Tibial nerve (tissue), 4 donors: Measurements from ENCODE around the gene FAM135A. TPM values are rescaled to one million over a fixed set of nuclear protein-coding genes. Genes with fewer than 3 reads are reported as not detected.

ENCODE experiments used
- DNase-seq, 2 donors: peaks; one replicate each; pipeline ENCODE4 v3.0.0-alpha.2; 2019; ENCODE audit warnings: low spot score in 2 of 2
- H3K27ac ChIP-seq, 4 donors: fragments of 200-600 bp; sonication (generic) in 3 of 4; one replicate each; pipeline ENCODE4 v1.5.1; 2017 to 2019; ENCODE audit warnings: mild to moderate bottlenecking in 1 of 4
- H3K27me3 ChIP-seq, 2 donors: fragments of 200-600 bp; sonication (generic) in 1 of 2; one replicate each; pipeline versions ENCODE4 v1.5.1 to v1.6.0; 2017 to 2019
- H3K36me3 ChIP-seq, 3 donors: fragments of 200-600 bp; sonication (generic); one replicate each; pipeline ENCODE4 v1.5.1; 2018 to 2019
- H3K4me1 ChIP-seq, 4 donors: fragments of 200-600 bp; sonication (generic) in 3 of 4; one replicate each; pipeline ENCODE4 v1.5.1; 2017 to 2019
- H3K4me3 ChIP-seq, 4 donors: fragments of 200-600 bp; sonication (generic) in 3 of 4; one replicate each; pipeline ENCODE4 v1.5.1; 2017 to 2019; ENCODE audit warnings: mild to moderate bottlenecking in 1 of 4, moderate library complexity in 1 of 4
- H3K9me3 ChIP-seq, 4 donors: fragments of 200-600 bp; sonication (generic) in 3 of 4; one replicate each; pipeline ENCODE4 v1.5.1; 2017 to 2019
- CTCF ChIP-seq, 5 experiments: fragments of 200-600 bp in 3 of 5; fragments of 450-650 bp in 2 of 5; sonication (generic) in 3 of 5; IDR thresholded peaks; one replicate each; pipeline ENCODE4 v1.5.1; 2016 to 2019; ENCODE audit warnings: antibody characterized with exemption in 5 of 5, mild to moderate bottlenecking in 3 of 5, moderate library complexity in 2 of 5
- EP300 ChIP-seq, 2 donors: sonication (generic); formaldehyde crosslinking; IDR thresholded peaks; one replicate each; pipeline ENCODE4 v1.6.1; 2017; ENCODE audit warnings: antibody characterized with exemption in 2 of 2, mild to moderate bottlenecking in 1 of 2
- POLR2A ChIP-seq, 2 donors: fragments of 450-650 bp; IDR thresholded peaks; one replicate each; pipeline ENCODE4 v1.6.1; 2017; ENCODE audit warnings: antibody characterized with exemption in 2 of 2, mild to moderate bottlenecking in 2 of 2, moderate library complexity in 2 of 2
- WGBS, 2 donors: methylation state at CpG; one replicate each; pipeline ENCODE4 v1.1.5; 2018; 5-methylcytosine and 5-hydroxymethylcytosine counted together
- total RNA-seq, 4 donors: library from RNA; depleted of rRNA; stranded (reverse); fragments of >200 nt; gene quantifications; one replicate each; pipeline ENCODE4 v1.1.0, GENCODE V29; 2016

The FAM135A gene
- total RNA-seq, 4 donors from 2014 or later = 23.7 to 30.8 (median 27.3) TPM

DNA sequence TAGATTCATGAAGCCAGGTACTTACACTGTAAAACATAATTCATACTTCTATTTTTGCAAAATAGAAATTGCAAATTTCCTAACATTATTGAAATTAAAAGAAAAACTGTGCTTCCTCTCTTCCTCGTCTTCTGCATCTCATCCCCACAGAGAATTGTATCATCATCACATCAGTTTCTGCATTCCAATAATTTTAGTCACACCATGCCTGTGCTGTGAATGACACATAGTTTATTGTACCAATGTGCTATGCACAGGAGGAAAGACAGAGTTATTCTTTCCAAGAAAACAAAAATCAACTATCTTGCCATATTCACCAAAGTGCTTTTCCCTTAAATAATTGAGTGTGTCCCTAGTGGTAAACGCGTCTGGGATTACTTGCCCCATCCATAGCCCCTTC, 38.1 kb upstream of the FAM135A start:
- TF ChIP-seq CTCF (IDR thresholded peaks at IDR 0.05) (no peak), EP300 (IDR thresholded peaks at IDR 0.05) (no peak), POLR2A (IDR thresholded peaks at IDR 0.05) (no peak)
- no peak for DNase-seq
- no peak overlapping the region for H3K4me3 ChIP-seq
- H3K4me1 ChIP-seq = no peaks in the 10 kb centered on the region
- no peaks in the 10 kb centered on the region for H3K27me3 ChIP-seq
- no peaks in the 10 kb centered on the region for H3K36me3 ChIP-seq
- H3K27ac ChIP-seq = no peak overlapping the region
- 69 to 74% methylated on average over 3 of the region's 3 CpGs for WGBS, 2 donors
- no peaks in the 10 kb centered on the region for H3K9me3 ChIP-seq

GRCh38 chr6:70375882-70376281, 37.4 kb upstream of the FAM135A start:
- no peak for DNase-seq
- Histone ChIP-seq H3K4me1 (no peaks in the 10 kb centered on the region), H3K36me3 (no peaks in the 10 kb centered on the region), H3K9me3 (no peaks in the 10 kb centered on the region), H3K4me3 (no peak overlapping the region), H3K27me3 (no peaks in the 10 kb centered on the region), H3K27ac (no peak overlapping the region)
- TF ChIP-seq EP300 (IDR thresholded peaks at IDR 0.05) = no peak
- TF ChIP-seq CTCF (IDR thresholded peaks at IDR 0.05) = no peak
- TF ChIP-seq POLR2A (IDR thresholded peaks at IDR 0.05) = no peak
- 89 to 90% methylated on average over 10 of the region's 10 CpGs for WGBS, 2 donors

- Histone ChIP-seq H3K9me3 (no peaks in the 10 kb centered on the region), H3K36me3 (no peaks in the 10 kb centered on the region), H3K27me3 (no peaks in the 10 kb centered on the region), H3K27ac (no peak overlapping the region), H3K4me3 (no peak overlapping the region), H3K4me1 (no peaks in the 10 kb centered on the region)
- 57 to 69% methylated on average over 1 of the region's 1 CpG for WGBS, 2 donors
- no peak for TF ChIP-seq EP300 (IDR thresholded peaks at IDR 0.05)
- no peak for DNase-seq
Observed at GRCh38 chr6:70376628-70377027, 36.7 kb upstream of the FAM135A start.

- Histone ChIP-seq H3K27ac (no peak overlapping the region), H3K36me3 (no peaks in the 10 kb centered on the region), H3K27me3 (no peaks in the 10 kb centered on the region), H3K9me3 (no peaks in the 10 kb centered on the region), H3K4me1 (no peaks in the 10 kb centered on the region), H3K4me3 (no peak overlapping the region)
- no peak for TF ChIP-seq CTCF (IDR thresholded peaks at IDR 0.05)
- no peak for TF ChIP-seq POLR2A (IDR thresholded peaks at IDR 0.05)
- no peak for TF ChIP-seq EP300 (IDR thresholded peaks at IDR 0.05)
- 76 to 80% methylated on average over 3 of the region's 3 CpGs for WGBS, 2 donors
- no peak for DNase-seq
Observed at GRCh38 chr6:70377372-70377771, 35.9 kb upstream of the FAM135A start.

GRCh38 chr6:70379473-70380013, 33.8 kb upstream of the FAM135A start:
- Histone ChIP-seq H3K4me1 (no peaks in the 10 kb centered on the region), H3K27me3 (no peaks in the 10 kb centered on the region), H3K27ac (no peak overlapping the region), H3K36me3 (no peaks in the 10 kb centered on the region), H3K9me3 (no peaks in the 10 kb centered on the region), H3K4me3 (no peak overlapping the region)
- DNase-seq = no peak
- WGBS, 2 donors = 77 to 86% methylated on average over 4 of the region's 4 CpGs
- TF ChIP-seq CTCF (IDR thresholded peaks at IDR 0.05) (no peak), POLR2A (IDR thresholded peaks at IDR 0.05) (no peak)

DNA sequence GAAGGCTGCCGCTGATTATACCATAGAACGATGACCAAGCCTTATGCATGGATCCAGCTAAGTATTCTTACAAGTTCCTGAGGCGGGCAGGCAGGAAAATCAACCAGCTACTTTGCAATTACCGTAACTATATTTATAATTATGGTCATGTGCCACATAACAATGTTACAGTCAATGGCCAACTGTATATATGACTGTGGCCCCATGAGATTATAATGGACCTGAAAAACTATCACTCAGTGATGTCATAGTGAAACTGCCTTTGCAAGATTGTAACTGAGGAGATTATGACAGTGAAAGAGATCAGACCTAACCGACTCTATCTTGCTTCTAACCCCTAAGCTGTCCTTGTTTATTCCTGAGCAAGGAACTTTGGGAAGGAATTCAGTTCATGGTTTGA, 33.1 kb upstream of the FAM135A start:
- H3K4me3 ChIP-seq = no peak overlapping the region
- TF ChIP-seq CTCF (IDR thresholded peaks at IDR 0.05) (no peak), POLR2A (IDR thresholded peaks at IDR 0.05) (no peak), EP300 (IDR thresholded peaks at IDR 0.05) (no peak)
- H3K27ac ChIP-seq = no peak overlapping the region
- DNase-seq = no peak
- H3K9me3 ChIP-seq = no peaks in the 10 kb centered on the region
- H3K4me1 ChIP-seq = no peaks in the 10 kb centered on the region
- no peaks in the 10 kb centered on the region for H3K36me3 ChIP-seq
- no peaks in the 10 kb centered on the region for H3K27me3 ChIP-seq
- 92 to 95% methylated on average over 5 of the region's 5 CpGs for WGBS, 2 donors
